HG03280 (cell line): ENCODE data around the gene ATP10A.

ENCODE experiments used
- ATAC-seq: cut with Tn5 transposase; IDR thresholded peaks from one replicate; pipeline ENCODE4 v1.9.1; 2021; ENCODE audit warnings: mild to moderate bottlenecking, moderate library complexity; ENCODE audit not compliant: unreplicated experiment

The ATP10A gene

DNA sequence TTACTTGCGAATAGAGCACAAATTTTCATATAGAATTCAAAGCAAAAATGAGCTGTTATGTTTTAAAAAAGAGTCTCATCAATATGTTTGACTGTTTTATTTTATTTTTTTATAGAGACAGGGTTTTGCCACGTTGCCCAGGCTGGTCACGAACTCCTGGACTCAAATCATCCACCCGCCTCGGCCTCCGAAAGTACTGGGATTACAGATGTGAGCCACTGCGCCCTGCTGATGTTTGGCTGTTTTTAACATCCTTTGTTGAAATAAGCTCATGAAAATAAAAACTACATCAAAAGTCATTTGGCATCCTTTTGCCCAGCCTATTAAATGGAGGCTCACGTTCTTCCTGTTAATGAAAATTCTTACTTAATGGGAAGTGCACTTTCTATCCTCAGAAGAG, 154.7 kb downstream of the ATP10A start:
- ATAC-seq = no peak

DNA sequence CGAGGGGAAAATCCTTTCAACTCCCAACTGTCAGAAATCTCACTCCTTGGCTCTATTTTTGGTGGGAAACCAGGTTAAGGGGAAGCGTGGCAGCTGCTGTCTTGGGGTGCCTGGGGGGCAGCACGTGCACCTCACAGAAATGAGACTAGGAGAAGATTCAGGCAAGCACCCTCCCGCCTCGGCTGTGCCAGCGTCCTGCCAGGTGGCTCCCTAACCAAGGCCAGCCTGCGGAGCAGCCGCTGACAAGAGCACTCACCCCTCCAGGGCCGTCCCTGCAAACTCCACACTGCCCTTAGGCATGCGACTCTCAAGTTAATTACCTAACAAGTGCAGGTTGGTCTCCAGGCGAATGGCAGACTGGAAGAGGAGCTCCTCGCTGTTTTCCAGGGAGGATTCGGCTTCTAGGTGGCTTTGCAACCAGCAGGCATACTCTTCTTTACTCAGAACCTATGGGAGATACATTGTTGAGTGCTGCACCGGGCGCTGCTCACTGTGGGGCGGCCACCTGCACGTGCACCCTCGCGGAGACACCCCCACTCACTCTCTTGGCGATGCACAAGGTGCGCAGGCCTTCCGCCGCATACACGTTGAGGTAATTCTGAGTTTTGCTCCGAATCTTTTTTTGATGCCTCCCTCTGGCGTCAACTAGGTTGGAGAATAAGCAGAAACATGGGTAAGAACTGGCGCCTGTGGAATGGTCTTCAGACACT, 155.3 kb downstream of the ATP10A start:
- no peak for ATAC-seq

DNA sequence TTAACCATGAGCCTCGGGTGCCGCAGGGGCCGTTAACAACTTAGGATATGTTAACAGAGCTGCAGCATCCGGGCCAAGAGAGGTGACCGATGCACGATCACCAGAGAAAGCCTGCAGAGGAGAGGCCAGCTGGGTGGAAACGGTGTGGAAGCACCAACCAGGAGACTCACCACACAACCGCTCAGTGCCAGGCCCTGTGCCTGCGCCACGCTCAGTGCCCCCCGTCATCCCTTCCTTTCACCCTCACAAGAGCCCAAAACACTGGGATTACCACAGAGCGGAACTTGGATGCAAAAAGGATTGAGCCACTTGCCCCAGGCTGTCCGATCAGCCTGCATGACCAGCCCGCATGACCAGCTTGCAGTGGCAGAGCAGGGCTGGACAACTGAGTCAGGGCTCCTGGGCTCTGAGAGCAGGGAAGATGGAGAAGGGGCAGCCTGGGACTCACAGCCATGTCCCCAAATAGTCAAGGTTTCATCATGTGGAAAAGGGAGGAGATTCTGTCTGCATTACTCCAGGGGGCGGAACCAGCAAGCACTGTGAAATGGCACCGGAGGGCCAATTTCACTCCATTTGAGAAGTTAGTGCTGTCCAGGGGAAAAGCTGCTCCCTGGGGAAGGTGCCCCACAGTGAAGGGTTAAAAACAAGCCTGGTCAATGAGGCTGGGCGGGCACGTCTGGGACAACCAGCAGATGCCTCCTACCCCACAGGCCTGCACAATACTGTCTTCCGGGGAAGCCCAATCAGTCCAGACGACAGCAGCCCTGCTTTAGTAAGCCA, 156.8 kb downstream of the ATP10A start:
- ATAC-seq = no peak

DNA sequence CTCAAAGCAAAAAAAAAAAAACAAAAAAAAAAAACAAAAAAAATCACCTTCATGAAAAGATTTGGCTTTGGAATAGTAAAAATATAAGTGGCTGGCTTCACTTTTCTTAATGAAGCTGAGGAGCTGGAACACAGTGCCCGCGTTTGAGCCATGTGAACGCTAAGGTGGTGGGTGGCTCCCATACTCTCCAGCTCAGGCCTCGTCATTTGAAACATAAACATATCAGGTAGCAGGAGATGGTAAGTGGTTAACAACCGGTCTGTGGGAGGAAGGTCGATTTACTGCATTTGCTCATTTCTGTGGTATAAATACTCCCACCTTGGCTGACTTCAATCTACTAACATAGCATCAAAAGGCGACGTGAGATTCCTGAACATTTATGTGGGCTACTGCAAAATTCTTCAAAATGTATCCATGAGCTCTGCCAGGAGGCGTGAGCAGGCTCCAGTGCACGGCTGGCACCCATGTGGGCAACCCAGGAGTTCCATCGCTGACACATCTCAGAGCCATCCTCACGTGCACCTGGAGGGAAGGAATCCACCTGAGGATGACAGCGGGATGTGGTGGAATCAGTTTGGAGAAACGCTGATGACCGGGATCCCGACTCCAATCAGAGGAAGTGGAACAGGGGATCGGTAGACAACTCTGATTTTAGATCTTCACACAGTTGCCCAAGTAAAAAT, 157.6 kb downstream of the ATP10A start:
- no peak for ATAC-seq

DNA sequence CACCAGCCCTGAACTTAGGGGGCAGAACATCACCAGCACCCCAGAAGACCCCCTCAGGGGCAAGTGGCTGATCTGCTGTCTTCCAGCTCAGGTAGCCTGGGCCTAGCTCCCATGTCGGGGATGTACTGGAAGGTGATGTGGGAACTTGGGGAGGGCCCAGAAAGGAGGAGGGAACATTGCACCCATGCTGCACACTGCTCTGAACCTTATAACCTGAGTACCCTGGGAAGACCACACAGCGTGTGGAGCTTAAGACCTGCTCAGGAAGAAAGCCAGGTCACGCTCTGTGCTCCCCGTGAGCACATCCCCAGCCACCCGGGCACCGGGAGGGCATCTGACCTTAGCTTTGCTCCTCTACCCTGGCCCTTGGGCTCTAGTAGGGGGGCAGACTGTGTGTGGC, 159.4 kb downstream of the ATP10A start:
- ATAC-seq = no peak

DNA sequence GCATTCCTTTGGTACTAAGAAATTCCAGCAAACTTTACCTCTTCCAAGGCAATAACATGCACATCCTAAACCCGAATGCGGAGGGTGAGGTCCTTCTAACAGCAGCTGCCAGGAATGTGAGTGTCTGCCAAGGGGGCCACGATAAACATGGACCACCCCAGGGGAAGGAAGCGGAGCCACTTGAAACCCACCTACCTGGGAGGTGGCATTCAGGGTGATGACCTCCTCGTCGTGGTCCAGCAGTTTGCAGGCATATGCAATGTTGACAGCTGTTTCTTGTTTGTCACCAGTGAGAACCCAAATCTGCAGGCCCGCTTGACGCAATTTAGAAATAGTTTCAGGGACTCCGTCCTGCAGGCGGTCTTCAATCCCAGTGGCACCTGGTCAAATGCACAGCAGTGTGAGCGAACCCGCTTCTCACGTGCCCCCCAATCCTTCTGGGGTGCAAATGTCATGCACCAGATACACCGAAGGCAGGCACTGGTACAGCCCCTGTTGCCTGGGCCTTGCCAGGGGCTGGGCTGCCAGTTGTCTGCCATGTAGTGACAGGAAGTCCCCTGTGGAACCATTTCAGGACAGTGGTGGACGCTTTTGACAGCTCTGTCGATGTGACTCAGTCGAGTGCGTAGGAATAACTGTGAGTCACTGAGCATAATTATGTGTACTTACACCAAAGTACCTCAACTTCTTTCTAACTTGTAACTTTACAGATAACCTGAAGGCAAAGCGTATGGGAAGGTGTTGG, 161.2 kb downstream of the ATP10A start:
- no peak for ATAC-seq

DNA sequence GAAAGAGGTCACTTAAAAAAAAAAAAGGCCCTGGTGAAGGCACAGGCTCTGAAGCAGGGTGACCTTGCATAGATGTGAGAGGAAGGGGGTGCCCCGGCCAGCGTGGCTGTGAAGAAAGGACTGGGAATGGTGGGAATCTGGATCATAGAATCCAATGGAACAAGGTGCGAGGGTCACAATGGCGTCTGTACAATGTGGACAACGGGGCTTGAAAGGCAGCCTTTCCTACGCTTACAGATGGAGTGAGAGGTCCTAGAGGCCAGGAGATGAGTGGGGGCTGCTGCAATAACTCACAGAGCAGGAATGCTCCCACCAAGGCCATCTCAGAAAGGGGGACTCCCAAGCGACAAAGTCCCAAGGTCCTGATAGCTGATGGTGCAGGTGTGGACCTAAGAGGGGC, 162.2 kb downstream of the ATP10A start:
- ATAC-seq = no peak

DNA sequence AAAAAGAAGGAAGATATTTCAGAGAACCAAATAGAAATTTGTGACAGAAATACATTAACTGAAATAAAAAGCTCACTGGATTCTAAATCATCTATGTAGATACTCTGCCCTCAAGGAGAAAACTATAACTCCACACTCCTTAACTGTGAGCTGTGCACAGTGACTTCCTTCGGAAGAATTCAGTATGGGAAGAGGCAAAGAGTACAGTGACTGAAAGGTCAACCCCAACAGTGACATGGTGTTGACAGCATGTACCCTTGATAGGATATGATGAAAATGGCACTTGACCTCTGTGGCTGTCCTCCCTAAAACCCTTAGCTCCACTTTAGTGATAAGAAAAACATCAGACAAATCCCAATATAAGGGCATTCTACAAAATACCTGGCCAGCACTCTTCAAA, 165.5 kb downstream of the ATP10A start:
- no peak for ATAC-seq

DNA sequence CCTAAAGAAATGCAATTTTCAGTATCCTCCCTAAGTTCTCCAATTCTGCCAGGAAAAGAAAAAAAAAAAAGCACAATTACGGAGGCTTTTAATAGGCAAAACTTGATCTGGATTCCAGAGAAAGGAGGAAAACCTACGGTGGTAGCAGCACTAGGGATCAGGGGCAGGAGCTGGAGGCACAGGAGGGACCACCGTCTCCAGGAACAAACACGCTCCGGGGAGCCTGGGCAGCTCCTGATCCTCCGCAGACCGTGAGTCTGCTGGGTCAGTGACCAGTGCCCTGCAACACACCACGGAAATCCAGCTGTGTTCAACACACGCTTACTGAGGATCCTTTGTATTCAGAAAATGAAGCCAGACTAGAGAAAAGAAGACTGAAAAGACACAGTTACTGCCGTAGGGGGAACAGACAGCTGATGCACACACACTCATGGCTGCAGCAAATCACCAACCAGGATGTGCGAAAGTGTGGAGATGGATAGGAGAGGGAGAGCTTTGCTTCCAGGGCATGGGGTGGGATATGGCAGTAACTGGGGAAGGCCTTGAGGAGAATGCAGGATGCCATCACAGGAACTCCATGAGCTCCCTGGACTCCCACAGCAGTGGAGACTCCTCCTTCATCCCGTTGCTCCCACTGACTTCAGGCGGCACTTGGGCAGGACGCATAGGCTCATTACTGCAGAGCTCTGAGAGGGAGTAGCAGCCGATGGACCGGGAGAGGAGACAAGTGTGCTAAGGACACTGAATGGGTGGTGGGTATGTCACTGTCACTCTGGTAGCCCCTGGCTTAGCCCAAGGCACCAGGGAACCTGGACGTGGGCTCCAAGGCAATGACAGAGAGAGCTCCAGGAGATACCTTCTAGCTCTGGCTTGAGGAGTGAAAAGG, 167.0 kb downstream of the ATP10A start:
- ATAC-seq = no peak

DNA sequence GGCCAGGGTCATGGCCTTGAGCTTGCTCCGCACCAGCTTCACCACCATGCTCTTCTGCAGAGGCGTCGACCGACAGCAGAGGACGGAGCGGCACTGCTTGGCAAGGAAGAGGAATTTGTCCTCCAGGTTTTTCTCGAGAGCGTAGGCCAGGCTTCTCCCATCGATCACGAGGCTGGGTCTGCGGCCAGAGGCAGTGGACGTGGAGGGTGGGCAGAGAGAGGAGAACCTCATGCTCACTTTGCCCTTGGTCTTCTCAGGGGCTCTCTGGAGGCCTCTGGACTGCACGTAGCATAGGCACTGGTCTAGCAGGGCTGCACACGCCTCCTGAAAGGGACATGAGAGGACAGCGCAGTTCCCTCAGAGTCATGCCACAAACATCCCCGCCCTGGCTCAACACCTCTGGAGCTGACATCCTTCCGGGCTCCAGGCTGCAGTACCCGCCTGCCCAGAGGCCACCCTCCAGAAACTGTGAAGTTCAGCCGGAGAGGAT, 168.3 kb downstream of the ATP10A start:
- no peak for ATAC-seq

DNA sequence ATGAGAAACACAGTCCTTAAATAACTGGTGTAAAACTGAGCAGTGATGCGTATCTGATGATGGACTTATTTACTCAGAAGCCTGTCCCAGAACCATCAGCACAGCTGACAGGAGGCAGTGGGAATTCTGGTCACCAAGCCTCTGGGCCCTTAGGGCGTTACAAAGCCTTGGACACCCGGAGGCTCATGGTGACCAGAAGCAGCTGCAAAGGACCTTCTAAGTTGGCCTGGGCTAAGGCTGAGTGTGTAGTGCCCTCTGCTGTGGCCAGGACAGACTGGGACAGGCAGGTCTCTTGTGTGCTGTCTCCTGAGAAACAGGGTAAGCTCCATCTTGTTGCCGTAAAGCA, 168.9 kb downstream of the ATP10A start:
- no peak for ATAC-seq

DNA sequence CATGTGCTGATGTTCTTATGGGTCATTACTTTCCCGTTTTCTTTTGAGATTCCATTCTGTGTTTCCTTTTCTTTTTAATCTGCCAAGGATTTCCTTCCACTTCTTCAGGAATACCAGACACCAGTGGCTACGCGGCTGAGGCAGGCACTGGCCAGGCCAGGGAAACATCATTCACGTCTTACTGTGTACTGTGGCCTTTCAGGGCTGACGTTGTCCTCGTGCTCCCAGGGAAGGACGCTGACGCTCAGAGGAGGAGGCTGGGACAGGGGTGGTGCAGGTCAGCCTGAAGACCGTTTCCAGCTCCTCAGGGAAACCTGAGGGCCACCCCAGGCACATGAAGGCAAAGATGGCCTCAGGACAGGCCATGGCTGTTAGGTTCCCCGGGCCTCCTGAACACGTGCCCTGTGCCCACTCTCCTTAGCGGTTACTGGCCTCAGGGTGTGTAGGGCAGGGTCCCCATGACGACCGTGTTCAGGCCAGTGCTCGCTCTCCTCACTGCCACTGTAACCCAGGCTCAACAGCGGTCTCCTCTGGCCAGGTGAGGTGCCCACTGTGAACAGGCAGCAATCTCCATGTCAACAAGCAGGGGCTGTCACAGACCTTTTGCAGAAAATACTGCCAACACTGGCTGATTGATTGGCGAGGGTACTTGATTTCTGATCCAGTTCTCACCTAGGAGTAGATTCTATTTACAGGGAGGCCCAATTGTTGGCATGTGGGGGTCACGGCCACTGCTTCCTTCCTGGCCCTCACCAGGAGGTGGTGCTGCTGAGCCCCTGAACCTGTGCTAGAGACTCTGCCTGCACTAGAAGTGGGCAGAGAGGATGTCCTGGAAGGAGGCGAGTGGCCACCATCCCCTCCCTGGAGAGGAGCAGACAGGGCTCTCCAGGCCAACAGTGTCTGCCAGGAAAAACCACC, 169.5 kb downstream of the ATP10A start:
- no peak for ATAC-seq

DNA sequence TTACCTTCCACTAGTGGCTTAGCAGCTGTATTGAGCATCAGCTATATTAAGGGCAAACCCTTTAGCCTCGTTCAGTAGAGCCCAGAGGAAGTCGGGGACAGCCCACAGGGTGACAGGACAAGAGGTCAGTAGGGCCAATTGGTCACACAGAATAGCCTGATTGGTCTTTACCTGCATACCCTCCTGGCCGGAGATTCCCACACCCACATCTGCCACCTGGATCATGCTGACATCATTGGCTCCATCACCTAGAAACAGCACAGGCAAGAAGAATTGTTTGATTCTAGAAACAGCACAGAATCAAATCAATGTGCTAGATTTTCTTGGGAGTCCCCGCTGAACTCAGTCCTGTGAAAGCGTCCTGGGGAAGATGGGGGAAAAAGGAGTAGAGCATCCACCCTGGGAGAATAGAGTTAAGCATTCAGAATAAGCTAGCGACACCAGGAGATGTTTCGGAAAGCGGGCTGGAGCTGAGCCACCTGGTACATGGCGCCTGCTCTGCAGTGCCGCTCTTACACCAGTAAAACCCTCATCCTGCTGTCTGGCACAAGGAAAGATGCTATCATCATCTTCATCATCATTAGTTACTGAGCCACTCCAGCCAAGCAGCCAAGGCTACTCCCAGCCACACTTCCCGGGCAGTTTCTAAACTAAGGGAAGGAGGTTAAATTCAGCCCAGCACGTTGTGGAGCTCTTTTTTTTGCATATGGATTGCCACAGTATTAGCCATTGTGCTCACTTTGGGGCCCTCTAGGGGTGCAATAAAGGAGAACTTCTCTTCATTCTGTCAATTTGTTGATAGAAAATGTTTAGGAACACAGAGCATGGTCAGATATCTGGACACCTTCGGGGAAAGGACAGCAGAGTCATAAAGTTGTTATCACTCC, 171.3 kb downstream of the ATP10A start:
- ATAC-seq = no peak

DNA sequence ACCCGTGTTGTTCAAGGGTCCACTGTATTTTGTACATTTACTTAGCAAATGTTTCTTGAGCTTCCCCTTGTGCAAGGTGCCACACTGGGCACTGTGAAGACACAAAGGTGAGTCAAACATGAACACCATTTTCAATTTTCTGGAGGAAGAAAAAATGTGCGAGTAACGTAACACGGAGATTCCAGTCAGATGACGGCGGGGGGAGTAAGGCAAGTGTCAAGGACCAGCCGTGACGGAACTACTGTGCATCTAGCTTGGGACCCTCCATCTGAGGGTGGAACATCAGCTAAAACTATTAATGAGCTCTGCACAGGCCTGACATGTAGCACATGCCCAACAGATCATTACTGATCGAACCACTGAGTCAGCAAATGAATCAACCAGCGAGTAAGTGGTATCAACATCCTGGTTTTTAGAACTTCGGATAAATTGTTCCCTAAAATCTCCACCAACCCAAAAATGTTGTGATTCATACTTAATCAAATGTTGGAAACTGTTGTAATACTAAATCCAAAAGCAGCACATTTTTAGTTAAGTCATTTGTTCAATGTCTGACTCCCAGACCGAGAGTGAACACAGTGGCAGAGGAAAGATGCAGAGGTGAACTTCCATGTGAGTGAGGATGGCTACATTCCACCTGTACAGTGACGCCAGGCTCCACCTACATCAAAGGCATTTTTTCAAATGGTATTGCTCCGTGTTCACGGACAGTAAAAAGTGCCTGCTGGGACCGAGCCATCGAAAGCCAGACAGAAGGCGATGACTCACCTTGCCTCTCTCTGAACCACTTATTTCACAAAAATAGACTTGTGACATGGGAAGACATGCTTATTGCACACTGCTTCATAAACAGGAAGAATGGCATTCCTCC, 172.2 kb downstream of the ATP10A start:
- ATAC-seq = no peak

DNA sequence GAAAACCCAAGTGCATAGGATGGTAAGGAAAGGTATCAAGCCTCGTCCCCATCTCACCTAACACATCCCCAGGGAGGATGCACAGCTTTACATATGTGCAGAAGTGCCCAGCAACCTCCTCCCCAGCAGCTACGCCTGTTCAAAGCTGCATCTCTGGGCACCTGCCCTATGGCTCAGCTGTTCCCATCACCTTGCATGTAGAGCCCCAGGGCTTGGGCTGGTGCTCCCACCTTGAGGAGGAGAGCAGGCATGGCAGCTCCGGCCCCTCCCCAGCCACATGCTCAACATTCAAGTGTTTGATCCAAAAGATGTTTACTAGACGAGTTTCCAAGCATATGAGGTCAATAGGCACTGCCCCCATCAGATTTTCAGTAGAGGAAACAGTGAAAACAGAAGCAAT, 173.5 kb downstream of the ATP10A start:
- no peak for ATAC-seq

DNA sequence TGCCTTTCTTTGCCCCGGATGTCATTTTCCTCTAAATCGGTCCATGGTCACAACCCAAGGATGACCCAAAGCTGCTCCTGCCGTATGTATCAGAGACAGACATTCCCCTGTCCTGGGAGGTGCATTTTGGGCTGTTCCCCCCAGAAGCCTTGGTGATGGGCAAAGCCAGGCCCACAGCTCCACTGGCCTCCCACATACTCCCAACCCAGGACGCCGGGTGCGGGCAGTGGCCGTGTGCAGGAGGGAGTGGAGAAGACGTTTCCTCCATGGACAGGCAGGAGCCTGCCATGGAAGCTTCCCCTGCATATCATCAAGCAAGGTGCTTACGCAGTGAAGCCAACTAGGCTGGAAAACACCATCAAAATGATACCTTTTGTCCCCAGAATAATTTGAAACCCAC, 175.0 kb downstream of the ATP10A start:
- ATAC-seq = no peak

DNA sequence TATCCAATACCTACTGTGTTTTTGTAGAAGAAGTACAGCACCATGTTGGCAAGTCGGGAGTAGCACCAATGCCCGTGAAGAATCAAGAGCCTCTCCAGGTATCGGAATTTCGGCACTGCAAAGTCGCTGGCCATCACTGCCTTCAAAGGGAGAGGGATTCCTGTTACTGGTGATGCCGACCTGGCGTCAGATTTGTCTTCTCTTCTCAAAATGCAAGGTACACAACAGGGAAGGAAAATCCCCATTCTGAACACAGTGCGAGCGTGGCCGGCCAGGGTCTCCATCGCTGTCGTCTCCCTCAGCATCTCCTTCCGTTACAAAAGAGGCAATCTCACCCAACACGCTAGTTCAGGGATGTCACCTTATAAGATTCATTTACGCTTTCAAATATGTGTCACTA, 175.4 kb downstream of the ATP10A start:
- ATAC-seq = no peak
